Type B pancreatic cell (in vitro differentiated cells): ENCODE results near the gene MLST8. TPM values are rescaled to one million over a fixed set of nuclear protein-coding genes. Genes with fewer than 3 reads are reported as not detected.

ENCODE experiments used
- DNase-seq: peaks from one replicate; pipeline ENCODE4 v3.0.0; 2021; ENCODE audit warnings: mixed read lengths; ENCODE audit not compliant: unreplicated experiment; ENCODE audit errors: extremely low spot score
- H3K27ac Mint-ChIP-seq: 2 replicates; pipeline ENCODE4 v1.8.0; 2021; ENCODE audit warnings: mild to moderate bottlenecking, mixed read lengths
- H3K27me3 Mint-ChIP-seq: 2 replicates; pipeline ENCODE4 v1.8.0; 2021; ENCODE audit warnings: mixed read lengths
- H3K36me3 Mint-ChIP-seq: 2 replicates; pipeline ENCODE4 v1.8.0; 2021; ENCODE audit warnings: mixed read lengths
- H3K4me1 Mint-ChIP-seq: one replicate; pipeline ENCODE4 v1.8.0; 2021; ENCODE audit warnings: mixed read lengths; ENCODE audit not compliant: unreplicated experiment
- H3K4me3 Mint-ChIP-seq: 2 replicates; pipeline ENCODE4 v1.8.0; 2021; ENCODE audit warnings: mild to moderate bottlenecking, mixed read lengths
- H3K9me3 Mint-ChIP-seq: 2 replicates; pipeline ENCODE4 v1.8.0; 2021; ENCODE audit warnings: mixed read lengths
- CTCF ChIP-seq: fragments of 200-600 bp; sonication (generic); conservative IDR thresholded peaks from 2 replicates; pipeline ENCODE4 v1.5.0; 2021; ENCODE audit warnings: antibody characterized with exemption, mild to moderate bottlenecking
- total RNA-seq: library from RNA; stranded (reverse); gene quantifications from 2 replicates; pipeline ENCODE4 v1.2.1, GENCODE V29; 2021; ENCODE audit warnings: low replicate concordance

Gene MLST8
- total RNA-seq, 1 donor from 2014 or later, result 56.8 TPM

- no peak for TF ChIP-seq CTCF
- Mint-ChIP-seq H3K9me3 (no peaks in the 10 kb centered on the region), H3K4me1 (no peaks in the 10 kb centered on the region), H3K4me3 (no peak overlapping the region), H3K36me3 (no peaks in the 10 kb centered on the region), H3K27me3 (no peaks in the 10 kb centered on the region), H3K27ac (no peak overlapping the region)
- no peak for DNase-seq
These were observed 39.4 kb upstream of the MLST8 start for GRCh38 chr16:2165861-2166260.

- Mint-ChIP-seq H3K9me3 (no peaks in the 10 kb centered on the region), H3K27ac (no peak overlapping the region)
These were observed 38.8 kb upstream of the MLST8 start for GRCh38 chr16:2166263-2167067.

GRCh38 chr16:2167068-2167638 is 38.1 kb upstream of the MLST8 start:
- DNase-seq, result no peak
- no peaks in the 10 kb centered on the region for H3K9me3 Mint-ChIP-seq
- no peaks in the 10 kb centered on the region for H3K27me3 Mint-ChIP-seq
- H3K36me3 Mint-ChIP-seq, result no peaks in the 10 kb centered on the region
- no peak overlapping the region for H3K4me3 Mint-ChIP-seq
- no peak overlapping the region for H3K27ac Mint-ChIP-seq
- TF ChIP-seq CTCF, result no peak
- H3K4me1 Mint-ChIP-seq, result no peaks in the 10 kb centered on the region

More at GRCh38 chr16:2166263-2167067, 38.8 kb upstream of the MLST8 start:
- Mint-ChIP-seq H3K36me3 (no peaks in the 10 kb centered on the region), H3K4me1 (no peaks in the 10 kb centered on the region), H3K4me3 (no peak overlapping the region), H3K27me3 (no peaks in the 10 kb centered on the region)
- TF ChIP-seq CTCF, result no peak
- no peak for DNase-seq

DNA sequence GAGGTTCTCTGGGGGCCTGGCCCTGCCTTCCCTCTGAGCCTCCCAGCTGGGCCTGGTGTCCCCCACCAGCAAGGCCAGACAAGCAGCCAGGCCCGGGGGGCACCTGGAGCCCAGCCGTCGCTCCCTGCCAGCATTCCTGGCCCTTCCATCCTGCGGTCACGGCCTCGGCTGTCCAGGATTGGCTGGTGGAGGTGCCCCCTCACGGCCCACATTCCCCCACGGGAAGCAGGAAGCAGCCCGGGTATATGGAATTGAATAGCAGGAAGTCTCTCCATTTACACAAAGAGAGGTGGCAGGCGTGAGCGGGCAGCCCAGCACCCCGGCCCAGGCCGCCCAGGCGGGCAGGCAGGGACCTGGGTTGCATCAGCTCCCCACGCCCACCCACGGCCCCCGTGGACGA is 35.2 kb upstream of the MLST8 start:
- H3K36me3 Mint-ChIP-seq, result no peaks in the 10 kb centered on the region

More for the DNA sequence above, 35.2 kb upstream of the MLST8 start:
- H3K4me3 Mint-ChIP-seq, result no peak overlapping the region
- no peaks in the 10 kb centered on the region for H3K9me3 Mint-ChIP-seq
- no peaks in the 10 kb centered on the region for H3K4me1 Mint-ChIP-seq
- no peak for DNase-seq
- no peak overlapping the region for H3K27ac Mint-ChIP-seq
- no peak for TF ChIP-seq CTCF
- no peaks in the 10 kb centered on the region for H3K27me3 Mint-ChIP-seq
